Neural progenitor cell (in vitro differentiated cells): ENCODE data around the gene G6PD.

ENCODE experiments used
- EZH2 ChIP-seq: fragments of 200-600 bp; sonication (generic); IDR thresholded peaks from 2 replicates; pipeline ENCODE4 v1.6.1; 2017; ENCODE audit warnings: antibody characterized with exemption, mild to moderate bottlenecking, moderate library complexity
- EZH2phosphoT487 ChIP-seq: fragments of 200-600 bp; sonication (generic); IDR thresholded peaks from 2 replicates; pipeline ENCODE4 v1.6.1; 2017; ENCODE audit warnings: antibody characterized with exemption
- TF ChIP-seq, protein P1 (sequence below): fragments of 200-600 bp; sonication (generic); IDR thresholded peaks from 2 replicates; pipeline ENCODE4 v1.5.1; 2017; ENCODE audit warnings: antibody characterized with exemption, mild to moderate bottlenecking

GRCh38 chrX:154515090-154515965 is 31.3 kb downstream of the G6PD start:
- TF ChIP-seq, protein P1, sequence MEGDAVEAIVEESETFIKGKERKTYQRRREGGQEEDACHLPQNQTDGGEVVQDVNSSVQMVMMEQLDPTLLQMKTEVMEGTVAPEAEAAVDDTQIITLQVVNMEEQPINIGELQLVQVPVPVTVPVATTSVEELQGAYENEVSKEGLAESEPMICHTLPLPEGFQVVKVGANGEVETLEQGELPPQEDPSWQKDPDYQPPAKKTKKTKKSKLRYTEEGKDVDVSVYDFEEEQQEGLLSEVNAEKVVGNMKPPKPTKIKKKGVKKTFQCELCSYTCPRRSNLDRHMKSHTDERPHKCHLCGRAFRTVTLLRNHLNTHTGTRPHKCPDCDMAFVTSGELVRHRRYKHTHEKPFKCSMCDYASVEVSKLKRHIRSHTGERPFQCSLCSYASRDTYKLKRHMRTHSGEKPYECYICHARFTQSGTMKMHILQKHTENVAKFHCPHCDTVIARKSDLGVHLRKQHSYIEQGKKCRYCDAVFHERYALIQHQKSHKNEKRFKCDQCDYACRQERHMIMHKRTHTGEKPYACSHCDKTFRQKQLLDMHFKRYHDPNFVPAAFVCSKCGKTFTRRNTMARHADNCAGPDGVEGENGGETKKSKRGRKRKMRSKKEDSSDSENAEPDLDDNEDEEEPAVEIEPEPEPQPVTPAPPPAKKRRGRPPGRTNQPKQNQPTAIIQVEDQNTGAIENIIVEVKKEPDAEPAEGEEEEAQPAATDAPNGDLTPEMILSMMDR = no peak
- TF ChIP-seq EZH2 = no peak
- no peak for TF ChIP-seq EZH2phosphoT487
